Muscle layer of colon (tissue), 2 donors: Measurements from ENCODE around the gene CRTC1.

Experiments
- H3K27ac ChIP-seq: one replicate; pipeline ENCODE4 v1.7.0; 2013; ENCODE audit warnings: low read depth, mild to moderate bottlenecking, low read length, moderate library complexity
- H3K27me3 ChIP-seq, 2 donors: one replicate each; pipeline ENCODE4 v1.7.0; 2013; ENCODE audit warnings: low read length in 2 of 2, mild to moderate bottlenecking in 2 of 2; ENCODE audit not compliant: insufficient read depth in 2 of 2, control insufficient read depth in 1 of 2
- H3K36me3 ChIP-seq: one replicate; pipeline ENCODE4 v1.7.0; 2013; ENCODE audit warnings: mild to moderate bottlenecking, low read length; ENCODE audit not compliant: insufficient read depth
- H3K4me1 ChIP-seq: one replicate; pipeline ENCODE4 v1.7.0; 2013; ENCODE audit warnings: mild to moderate bottlenecking, low read length; ENCODE audit not compliant: insufficient read depth
- H3K4me3 ChIP-seq, 2 donors: one replicate each; pipeline ENCODE4 v1.7.0; 2013; ENCODE audit warnings: low read length in 2 of 2, low read depth in 1 of 2, mild to moderate bottlenecking in 1 of 2, moderate library complexity in 1 of 2
- H3K9ac ChIP-seq: one replicate; pipeline ENCODE4 v1.7.0; 2013; ENCODE audit warnings: low read length
- H3K9me3 ChIP-seq: one replicate; pipeline ENCODE4 v1.7.0; 2013; ENCODE audit warnings: mild to moderate bottlenecking, low read length
- donor health status: abdominal sarcoma.
- donor health status: Adenocarcinoma of cecum.

CRTC1 gene

GRCh38 chr19:18645035-18645511, 38.4 kb upstream of the CRTC1 start:
- Histone ChIP-seq H3K4me3 (no peak overlapping the region), H3K9ac (no peak overlapping the region), H3K36me3 (no peaks in the 10 kb centered on the region), H3K9me3 (no peaks in the 10 kb centered on the region), H3K27me3 (no peaks in the 10 kb centered on the region), H3K4me1 (peaks cover 25% of the 10 kb centered on the region), H3K27ac (no peak overlapping the region)

GRCh38 chr19:18646535-18647370, 36.7 kb upstream of the CRTC1 start:
- no peak overlapping the region for H3K4me3 ChIP-seq
- no peak overlapping the region for H3K27ac ChIP-seq
- H3K36me3 ChIP-seq: no peaks in the 10 kb centered on the region
- peaks cover 42% of the 10 kb centered on the region for H3K4me1 ChIP-seq
- H3K27me3 ChIP-seq: no peaks in the 10 kb centered on the region
- no peaks in the 10 kb centered on the region for H3K9me3 ChIP-seq
- no peak overlapping the region for H3K9ac ChIP-seq

GRCh38 chr19:18647371-18647767, 36.1 kb upstream of the CRTC1 start:
- H3K9me3 ChIP-seq: no peaks in the 10 kb centered on the region
- H3K27ac ChIP-seq: no peak overlapping the region
- H3K36me3 ChIP-seq: no peaks in the 10 kb centered on the region
- H3K4me3 ChIP-seq: no peak overlapping the region
- no peak overlapping the region for H3K9ac ChIP-seq
- no peaks in the 10 kb centered on the region for H3K27me3 ChIP-seq
- peaks cover 44% of the 10 kb centered on the region for H3K4me1 ChIP-seq

GRCh38 chr19:18647807-18648206, 35.7 kb upstream of the CRTC1 start:
- Histone ChIP-seq H3K9ac (no peak overlapping the region), H3K27ac (no peak overlapping the region)

GRCh38 chr19:18648973-18649315, 34.5 kb upstream of the CRTC1 start:
- H3K9me3 ChIP-seq: no peaks in the 10 kb centered on the region
- no peaks in the 10 kb centered on the region for H3K27me3 ChIP-seq
- no peaks in the 10 kb centered on the region for H3K36me3 ChIP-seq
- peaks cover 44% of the 10 kb centered on the region for H3K4me1 ChIP-seq
- peak overlapping the region; percentile 43 for H3K27ac ChIP-seq
- H3K9ac ChIP-seq: no peak overlapping the region
- peak overlapping the region in 1 of 2 donors; percentile 43 for H3K4me3 ChIP-seq

More at GRCh38 chr19:18647807-18648206, 35.7 kb upstream of the CRTC1 start:
- Histone ChIP-seq H3K27me3 (no peaks in the 10 kb centered on the region), H3K9me3 (no peaks in the 10 kb centered on the region), H3K4me3 (no peak overlapping the region), H3K36me3 (no peaks in the 10 kb centered on the region), H3K4me1 (peaks cover 44% of the 10 kb centered on the region)

- H3K4me1 ChIP-seq: peaks cover 43% of the 10 kb centered on the region
- H3K36me3 ChIP-seq: no peaks in the 10 kb centered on the region
- H3K9me3 ChIP-seq: no peaks in the 10 kb centered on the region
- peak overlapping the region; percentile 43 for H3K27ac ChIP-seq
- no peaks in the 10 kb centered on the region for H3K27me3 ChIP-seq
- peak overlapping the region in 1 of 2 donors; percentile 43 for H3K4me3 ChIP-seq
- H3K9ac ChIP-seq: peak overlapping the region; percentile 61
These were observed 34.0 kb upstream of the CRTC1 start for GRCh38 chr19:18649371-18650020.

- H3K36me3 ChIP-seq: no peaks in the 10 kb centered on the region
- peak overlapping the region; percentile 61 for H3K9ac ChIP-seq
- H3K4me1 ChIP-seq: peaks cover 37% of the 10 kb centered on the region
- peak overlapping the region in 1 of 2 donors; percentile 43 for H3K4me3 ChIP-seq
- H3K27ac ChIP-seq: peak overlapping the region; percentile 43
- no peaks in the 10 kb centered on the region for H3K9me3 ChIP-seq
- no peaks in the 10 kb centered on the region for H3K27me3 ChIP-seq
These were observed 33.5 kb upstream of the CRTC1 start for GRCh38 chr19:18650021-18650390.

- peaks cover 37% of the 10 kb centered on the region for H3K4me1 ChIP-seq
- H3K27me3 ChIP-seq: no peaks in the 10 kb centered on the region
- no peaks in the 10 kb centered on the region for H3K36me3 ChIP-seq
- H3K9me3 ChIP-seq: no peaks in the 10 kb centered on the region
- peak overlapping the region; percentile 43 for H3K27ac ChIP-seq
- H3K4me3 ChIP-seq: peak overlapping the region in 1 of 2 donors; percentile 43
- H3K9ac ChIP-seq: peak overlapping the region; percentile 61
These were observed 32.9 kb upstream of the CRTC1 start for GRCh38 chr19:18650468-18651041.

- H3K9ac ChIP-seq: no peak overlapping the region
These were observed 32.2 kb upstream of the CRTC1 start for GRCh38 chr19:18651300-18651699.

GRCh38 chr19:18651733-18652132, 31.7 kb upstream of the CRTC1 start:
- Histone ChIP-seq H3K9me3 (no peaks in the 10 kb centered on the region), H3K36me3 (no peaks in the 10 kb centered on the region), H3K27ac (no peak overlapping the region), H3K4me1 (peaks cover 37% of the 10 kb centered on the region), H3K27me3 (no peaks in the 10 kb centered on the region), H3K9ac (no peak overlapping the region), H3K4me3 (no peak overlapping the region)

More at GRCh38 chr19:18651300-18651699, 32.2 kb upstream of the CRTC1 start:
- Histone ChIP-seq H3K36me3 (no peaks in the 10 kb centered on the region), H3K27me3 (no peaks in the 10 kb centered on the region), H3K4me3 (no peak overlapping the region), H3K9me3 (no peaks in the 10 kb centered on the region), H3K27ac (no peak overlapping the region), H3K4me1 (peaks cover 37% of the 10 kb centered on the region)

GRCh38 chr19:18653853-18654252, 29.6 kb upstream of the CRTC1 start:
- H3K27ac ChIP-seq: no peak overlapping the region
- no peaks in the 10 kb centered on the region for H3K9me3 ChIP-seq
- no peak overlapping the region for H3K9ac ChIP-seq
- no peaks in the 10 kb centered on the region for H3K27me3 ChIP-seq
- H3K36me3 ChIP-seq: no peaks in the 10 kb centered on the region
- peaks cover 50% of the 10 kb centered on the region for H3K4me1 ChIP-seq
- H3K4me3 ChIP-seq: no peak overlapping the region
